Activated B cell treated with CpG ODN at 0.5 μM for 24 hours (primary cell): Measurements from ENCODE around the gene DOK7. TPM values are rescaled to one million over a fixed set of nuclear protein-coding genes. Genes with fewer than 3 reads are reported as not detected.

Experiments used
- ATAC-seq: fragments of 200-7000 bp; cut with Tn5 transposase; one replicate; pipeline ENCODE4 v1.10.0; 2021; ENCODE audit warnings: low read depth, mild to moderate bottlenecking, moderate library complexity
- CTCF ChIA-PET: fragments of 350-600 bp; sonication (Branson Sonifier 250); formaldehyde crosslinking; loops from one replicate; lab custom pipeline; 2021; ENCODE audit warnings: antibody characterized with exemption; lab: Charles Lee
- POLR2A ChIA-PET: fragments of 350-600 bp; sonication (Branson Sonifier 250); formaldehyde crosslinking; loops from one replicate; lab custom pipeline; 2021; ENCODE audit warnings: antibody characterized with exemption; lab: Charles Lee
- DNase-seq: peaks from one replicate; pipeline ENCODE4 v3.0.0; 2022
- H3K27ac Mint-ChIP-seq: one replicate; pipeline ENCODE4 v1.8.0; 2020; ENCODE audit warnings: mixed read lengths
- H3K27me3 Mint-ChIP-seq: one replicate; pipeline ENCODE4 v1.8.0; 2021; ENCODE audit warnings: mixed read lengths
- H3K36me3 Mint-ChIP-seq: one replicate; pipeline ENCODE4 v1.8.0; 2021; ENCODE audit warnings: low read depth, mixed read lengths
- H3K4me1 Mint-ChIP-seq: one replicate; pipeline ENCODE4 v1.8.0; 2021; ENCODE audit warnings: mixed read lengths
- H3K4me3 Mint-ChIP-seq: one replicate; pipeline ENCODE4 v1.8.0; 2020; ENCODE audit warnings: mild to moderate bottlenecking, mixed read lengths
- H3K9me3 Mint-ChIP-seq: one replicate; pipeline ENCODE4 v1.8.0; 2020; ENCODE audit warnings: mixed read lengths
- CTCF ChIP-seq: fragments of 200-600 bp; IDR thresholded peaks from one replicate; pipeline ENCODE4 v1.8.0; 2022; ENCODE audit warnings: antibody characterized with exemption, mild to moderate bottlenecking
- intact Hi-C: fragments of 100-400 bp; cut with micrococcal nuclease; formaldehyde crosslinking; loops from one replicate; pipeline ENCODE4 v1.15.1; 2024
- total RNA-seq: library from RNA; stranded (reverse); gene quantifications from 2 replicates; pipeline ENCODE4 v1.2.3, GENCODE V29; 2022

The DOK7 gene
- total RNA-seq, 1 donor from 2014 or later, result 2.7 TPM

GRCh38 chr4:3427706-3428446 lies 35.2 kb upstream of the DOK7 start:
- DNase-seq, result no peak
- no peak for ATAC-seq
- TF ChIP-seq CTCF, result no peak
- no peak overlapping the region for H3K27ac Mint-ChIP-seq
- ChIA-PET POLR2A (no interaction called here), CTCF (interaction anchor here (1.9 kb wide), 1 partner anchor 82 kb away, joined by 5 read pairs; no protein-coding TSS in a partner anchor)
- no peaks in the 10 kb centered on the region for H3K27me3 Mint-ChIP-seq
- H3K9me3 Mint-ChIP-seq, result no peaks in the 10 kb centered on the region
- H3K36me3 Mint-ChIP-seq, result no peaks in the 10 kb centered on the region
- intact Hi-C loops, result no loop called here
- peaks cover 5% of the 10 kb centered on the region for H3K4me1 Mint-ChIP-seq
- no peak overlapping the region for H3K4me3 Mint-ChIP-seq

- ATAC-seq, result no peak
- TF ChIP-seq CTCF, result no peak
- DNase-seq, result no peak
- no peaks in the 10 kb centered on the region for H3K27me3 Mint-ChIP-seq
- intact Hi-C loops, result no loop called here
- H3K36me3 Mint-ChIP-seq, result no peaks in the 10 kb centered on the region
- no peak overlapping the region for H3K4me3 Mint-ChIP-seq
- ChIA-PET CTCF (no interaction called here), POLR2A (no interaction called here)
- no peak overlapping the region for H3K27ac Mint-ChIP-seq
- no peaks in the 10 kb centered on the region for H3K9me3 Mint-ChIP-seq
- peaks cover 5% of the 10 kb centered on the region for H3K4me1 Mint-ChIP-seq
Observed at GRCh38 chr4:3429651-3430050, 33.5 kb upstream of the DOK7 start.

- ATAC-seq, result no peak
- intact Hi-C loops, result no loop called here
- POLR2A ChIA-PET, result no interaction called here
- no peaks in the 10 kb centered on the region for H3K36me3 Mint-ChIP-seq
- no peaks in the 10 kb centered on the region for H3K9me3 Mint-ChIP-seq
- H3K27me3 Mint-ChIP-seq, result no peaks in the 10 kb centered on the region
- CTCF ChIA-PET, result no interaction called here
- no peak overlapping the region for H3K27ac Mint-ChIP-seq
- TF ChIP-seq CTCF, result no peak
- no peak overlapping the region for H3K4me3 Mint-ChIP-seq
- no peak for DNase-seq
- peaks cover 5% of the 10 kb centered on the region for H3K4me1 Mint-ChIP-seq
Observed at GRCh38 chr4:3430524-3430923, 32.6 kb upstream of the DOK7 start.

- Mint-ChIP-seq H3K9me3 (no peaks in the 10 kb centered on the region), H3K27ac (no peak overlapping the region), H3K4me1 (peaks cover 2% of the 10 kb centered on the region), H3K27me3 (no peaks in the 10 kb centered on the region), H3K36me3 (no peaks in the 10 kb centered on the region), H3K4me3 (no peak overlapping the region)
- ChIA-PET CTCF (no interaction called here), POLR2A (no interaction called here)
- no peak for TF ChIP-seq CTCF
- ATAC-seq, result no peak
- intact Hi-C loops, result no loop called here
- DNase-seq, result no peak
Observed at GRCh38 chr4:3431446-3431993, 31.6 kb upstream of the DOK7 start.

GRCh38 chr4:3432381-3432790 lies 30.7 kb upstream of the DOK7 start:
- no peaks in the 10 kb centered on the region for H3K36me3 Mint-ChIP-seq
- DNase-seq (no peak), ATAC-seq (no peak)
- H3K4me3 Mint-ChIP-seq, result no peak overlapping the region
- no peak overlapping the region for H3K27ac Mint-ChIP-seq
- H3K4me1 Mint-ChIP-seq, result no peaks in the 10 kb centered on the region
- no peaks in the 10 kb centered on the region for H3K9me3 Mint-ChIP-seq
- CTCF ChIA-PET, result no interaction called here
- POLR2A ChIA-PET, result no interaction called here
- no peaks in the 10 kb centered on the region for H3K27me3 Mint-ChIP-seq
- intact Hi-C loops, result no loop called here
- TF ChIP-seq CTCF, result no peak
